Activated CD4-positive, alpha-beta T cell treated with anti-CD3 and anti-CD28 coated beads, Interleukin-2, Interleukin-6, amounts not matched to agents 100 ng/mL and 50 ng/mL, durations not matched to agents 16 hours and 8 hours (primary cell): ENCODE results near the gene CHRDL1.
"Not testable (repeated sequence)": the region's sequence is repeated elsewhere in the genome, so short reads cannot be mapped to it uniquely, and the experiment has no call there.

ENCODE experiments used
- DNase-seq: peaks from one replicate; pipeline ENCODE4 v3.0.0-alpha.2; 2020

Gene CHRDL1, protein sequence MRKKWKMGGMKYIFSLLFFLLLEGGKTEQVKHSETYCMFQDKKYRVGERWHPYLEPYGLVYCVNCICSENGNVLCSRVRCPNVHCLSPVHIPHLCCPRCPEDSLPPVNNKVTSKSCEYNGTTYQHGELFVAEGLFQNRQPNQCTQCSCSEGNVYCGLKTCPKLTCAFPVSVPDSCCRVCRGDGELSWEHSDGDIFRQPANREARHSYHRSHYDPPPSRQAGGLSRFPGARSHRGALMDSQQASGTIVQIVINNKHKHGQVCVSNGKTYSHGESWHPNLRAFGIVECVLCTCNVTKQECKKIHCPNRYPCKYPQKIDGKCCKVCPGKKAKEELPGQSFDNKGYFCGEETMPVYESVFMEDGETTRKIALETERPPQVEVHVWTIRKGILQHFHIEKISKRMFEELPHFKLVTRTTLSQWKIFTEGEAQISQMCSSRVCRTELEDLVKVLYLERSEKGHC

DNA sequence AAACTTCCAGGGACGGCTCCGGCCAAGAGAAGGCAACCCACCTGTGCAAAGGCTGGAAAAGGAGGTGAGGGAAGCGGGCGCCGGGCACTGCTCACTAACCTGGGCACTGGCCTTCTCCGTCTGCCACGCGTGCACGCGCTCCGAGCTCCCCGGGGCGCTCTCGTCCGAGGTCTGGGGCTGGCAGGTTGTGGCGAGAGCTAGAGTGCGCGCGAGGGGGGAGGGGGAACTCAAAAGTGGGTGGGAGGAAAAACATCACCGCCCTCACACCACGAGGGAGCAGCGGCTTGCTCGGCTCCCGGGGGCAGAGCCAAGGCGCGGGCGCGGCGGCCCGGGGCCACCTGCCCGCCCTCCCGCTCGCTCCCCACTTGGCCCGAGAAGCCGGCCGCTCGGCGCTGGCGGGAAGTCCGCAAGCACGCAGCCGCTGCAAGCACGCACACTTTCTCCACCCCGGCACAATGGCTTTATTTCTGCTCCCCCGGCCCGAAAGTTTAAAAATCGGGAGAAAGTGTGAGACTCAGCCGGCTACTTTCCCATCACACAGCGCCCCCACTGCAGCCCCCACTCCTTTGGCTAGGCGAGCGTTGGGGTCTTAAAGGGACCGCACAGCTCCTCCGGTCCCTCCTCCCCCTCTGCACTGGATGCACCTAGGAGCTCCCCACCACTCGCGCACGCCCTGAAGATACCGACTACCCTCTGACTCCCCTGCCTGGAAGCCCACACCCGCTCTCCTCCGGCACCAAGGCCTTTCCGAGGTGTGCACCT lies at the start of gene CHRDL1:
Gene CHRDL1, minus strand, starts transcription at position 173 of the 762 bp plus-strand sequence. CDS start 3,636 bp downstream, outside the sequence.
- DNase-seq = peak; percentile 8

DNA sequence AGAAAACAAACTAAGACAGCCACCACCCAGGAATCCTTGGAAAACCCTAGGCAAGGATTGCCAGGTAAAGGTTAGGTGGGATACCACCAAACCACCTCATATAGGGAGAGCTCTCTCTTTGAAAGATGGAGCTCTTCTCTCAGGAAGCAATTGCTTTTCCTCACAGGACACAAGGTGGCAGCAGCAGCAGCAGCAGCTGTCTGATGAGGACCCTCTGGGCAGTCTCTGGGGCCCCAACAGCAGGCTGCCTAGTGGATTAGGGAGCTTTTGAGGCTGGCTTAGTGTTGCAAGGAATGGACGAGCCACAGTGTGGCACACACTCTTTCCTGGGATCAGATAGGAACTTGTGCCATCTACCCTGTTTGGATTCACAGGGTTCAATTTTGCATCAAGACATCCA lies 41.4 kb upstream of the CHRDL1 start:
- no peak for DNase-seq

DNA sequence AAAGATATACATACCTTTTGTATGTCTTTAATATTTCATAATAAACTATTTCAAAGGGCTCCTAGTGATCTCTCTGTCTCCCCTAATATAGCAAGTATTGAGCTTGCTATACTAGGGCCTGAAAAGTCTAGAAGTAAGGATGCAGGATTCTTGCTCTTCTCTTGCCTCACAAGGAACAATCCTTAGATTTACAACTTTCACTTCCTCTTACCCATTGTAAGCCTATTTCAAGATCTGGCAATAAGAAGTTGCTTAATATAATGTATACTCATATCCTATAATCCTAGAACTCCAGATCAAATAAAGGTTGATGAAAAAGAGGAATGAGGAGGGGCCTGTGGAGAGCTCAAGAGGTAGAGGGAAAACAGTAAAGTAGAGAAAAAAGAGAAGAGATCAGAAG lies 40.8 kb upstream of the CHRDL1 start:
- DNase-seq = no peak

DNA sequence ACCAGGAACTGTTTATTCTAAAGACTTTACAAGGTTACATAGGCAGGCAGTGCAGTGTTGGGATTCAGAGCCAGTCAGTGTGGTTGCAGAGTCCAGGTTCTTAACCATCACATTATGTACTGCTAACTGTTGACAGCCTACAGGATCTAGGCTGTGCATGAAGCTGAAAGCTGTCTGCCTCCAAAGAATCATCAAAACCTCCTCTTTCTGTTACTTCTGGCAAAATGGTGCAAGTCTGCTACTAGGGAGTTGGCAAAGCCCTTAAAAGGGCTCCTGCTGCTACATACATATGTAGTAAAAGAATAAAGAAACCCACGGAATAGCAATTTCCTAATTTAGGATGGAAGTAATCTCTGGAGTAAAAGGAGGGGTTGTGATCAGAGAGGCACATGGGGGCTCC lies 40.4 kb upstream of the CHRDL1 start:
- no peak for DNase-seq

DNA sequence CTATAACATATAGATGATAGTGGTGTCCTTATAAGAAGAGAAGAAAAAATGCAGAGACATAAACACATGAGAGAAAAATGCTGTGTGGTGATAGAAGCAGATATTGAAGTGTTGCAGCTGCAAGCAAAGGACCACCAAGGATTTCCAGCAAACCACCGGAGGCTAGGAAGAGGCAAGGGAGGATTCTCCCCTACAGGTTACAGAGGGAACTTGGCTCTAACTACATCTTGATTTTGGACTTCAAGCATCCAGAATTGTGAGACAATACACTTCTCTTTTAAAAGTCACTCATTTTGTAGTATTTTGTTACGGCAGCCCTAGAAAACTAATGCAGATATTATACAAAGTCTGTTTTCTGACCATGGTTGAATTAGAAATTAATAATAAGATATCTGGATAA lies 30.4 kb upstream of the CHRDL1 start:
- no peak for DNase-seq

DNA sequence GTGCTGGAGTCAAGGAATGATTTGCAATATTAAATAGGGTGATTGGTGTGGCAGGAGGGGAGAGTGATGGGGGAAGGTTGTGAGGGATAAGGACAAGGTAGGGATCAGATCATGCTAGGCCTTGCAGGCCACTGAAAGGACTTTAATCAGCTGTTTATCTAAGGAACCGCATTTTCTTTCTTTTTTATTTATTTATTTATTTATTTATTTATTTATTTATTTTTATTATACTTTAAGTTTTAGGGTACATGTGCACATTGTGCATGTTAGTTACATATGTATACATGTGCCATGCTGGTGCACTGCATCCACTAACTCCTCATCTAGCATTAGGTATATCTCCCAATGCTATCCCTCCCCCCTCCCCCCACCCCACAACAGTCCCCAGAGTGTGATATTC lies 20.9 kb upstream of the CHRDL1 start:
- not testable (repeated sequence) for DNase-seq

DNA sequence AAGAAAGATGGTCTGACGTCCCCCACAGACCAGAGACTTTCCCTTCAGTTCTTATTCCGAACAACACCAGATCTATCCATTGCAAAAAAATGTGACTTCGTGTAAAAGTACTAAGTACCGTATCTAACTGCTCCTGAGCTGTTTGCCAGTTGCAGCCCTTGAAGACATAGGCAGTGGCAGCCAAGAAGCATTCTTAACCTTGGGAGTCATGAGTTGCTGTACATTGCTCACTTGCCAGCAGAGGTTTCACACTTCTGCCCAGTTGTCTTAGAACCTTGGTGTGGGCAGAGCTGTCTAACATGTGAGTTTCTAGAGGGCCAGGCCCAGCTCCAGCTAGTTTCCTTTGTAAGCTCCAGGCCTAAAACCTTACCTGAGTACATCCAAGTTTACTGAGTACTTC lies 10.5 kb upstream of the CHRDL1 start:
- no peak for DNase-seq

DNA sequence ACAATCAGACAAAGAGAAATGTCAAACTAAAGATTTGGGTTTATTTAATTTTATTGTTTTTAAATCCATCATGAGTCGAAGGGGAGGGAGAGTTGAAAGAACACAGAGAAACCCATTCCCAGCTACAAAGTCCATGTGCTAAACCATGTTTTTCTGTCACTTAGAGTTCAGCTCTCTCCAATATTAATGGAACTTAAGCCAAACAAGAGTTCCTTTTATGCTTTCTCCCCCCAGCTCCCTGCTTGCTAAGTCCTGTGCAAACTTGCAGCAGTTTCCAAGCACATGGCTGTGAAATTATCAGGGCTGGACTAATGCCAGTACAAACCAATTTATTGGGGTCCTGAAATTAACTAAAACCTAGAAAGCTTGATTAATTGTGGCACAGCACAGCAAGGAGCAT lies 9.7 kb upstream of the CHRDL1 start:
- no peak for DNase-seq

DNA sequence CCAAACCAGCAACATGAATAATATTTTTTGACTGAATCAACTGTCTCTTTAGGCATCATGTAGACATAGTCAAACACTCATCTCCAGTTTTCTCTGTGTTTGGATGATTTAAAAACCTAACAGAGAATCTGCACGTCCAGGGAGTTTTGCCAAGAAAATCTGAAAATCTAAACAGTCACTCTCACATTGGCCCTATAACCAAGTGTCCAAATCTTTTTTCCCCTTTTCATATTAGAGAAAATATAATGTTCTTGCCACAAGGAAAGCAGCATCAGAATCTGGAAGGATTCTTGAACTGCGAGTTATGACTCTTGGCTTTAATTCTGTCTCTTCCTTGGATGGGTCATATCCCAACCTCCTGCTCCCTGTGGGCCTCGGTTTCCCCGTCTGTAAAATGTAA lies 8.8 kb upstream of the CHRDL1 start:
- DNase-seq = no peak

DNA sequence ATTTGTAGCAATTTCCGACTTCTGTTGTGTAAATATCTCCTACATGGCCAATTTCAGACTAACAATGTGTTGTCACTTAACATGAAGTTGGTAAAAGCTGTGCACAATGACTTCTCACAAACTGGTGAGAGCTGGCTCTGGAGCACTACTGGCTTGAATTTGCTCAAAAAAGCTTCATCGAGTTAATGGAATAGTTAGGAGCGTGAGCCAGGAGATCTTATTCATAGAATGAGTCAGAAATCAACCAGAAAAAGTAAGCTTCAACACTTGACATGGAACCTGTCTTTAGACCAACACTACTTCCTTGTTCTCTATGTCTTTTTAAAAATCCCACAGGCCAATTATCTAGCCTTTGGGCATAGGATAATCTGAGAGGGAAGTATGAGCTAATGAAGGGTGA lies 7.9 kb upstream of the CHRDL1 start:
- no peak for DNase-seq

DNA sequence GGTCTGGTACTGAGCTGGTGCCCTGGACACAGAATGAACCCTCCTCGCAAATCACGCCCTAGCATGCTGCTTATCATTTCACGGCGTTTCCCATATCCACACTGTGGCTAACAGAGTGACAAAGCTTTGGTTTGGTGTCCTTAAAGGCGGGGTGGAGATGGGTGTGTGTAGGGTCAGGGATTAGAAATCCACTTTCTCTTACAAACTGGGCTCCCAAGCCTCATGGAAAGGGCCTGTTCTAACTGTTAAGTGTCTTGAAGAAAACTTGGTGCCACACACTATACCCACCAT lies 735 bp upstream of the CHRDL1 start:
- no peak for DNase-seq

DNA sequence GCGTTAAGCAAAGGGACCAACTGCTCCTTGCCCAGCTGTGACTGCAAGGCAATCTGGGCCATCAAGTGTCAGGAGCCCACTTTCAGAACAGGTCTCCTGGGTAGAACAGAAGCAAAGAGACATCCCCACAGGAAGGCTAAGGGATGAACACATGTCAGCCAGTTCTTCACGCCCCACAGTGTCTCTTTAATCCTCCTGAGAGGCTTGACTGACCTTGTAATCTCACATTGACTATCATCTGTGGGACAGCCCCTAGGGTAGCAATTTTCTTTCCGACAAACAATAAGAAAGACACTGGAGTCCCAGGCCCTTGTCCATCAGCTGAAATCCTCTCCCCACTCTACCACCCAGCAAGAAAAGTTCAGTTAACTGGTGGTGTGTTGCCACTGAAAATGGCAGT lies 1.0 kb downstream of the CHRDL1 start:
- DNase-seq = no peak

DNA sequence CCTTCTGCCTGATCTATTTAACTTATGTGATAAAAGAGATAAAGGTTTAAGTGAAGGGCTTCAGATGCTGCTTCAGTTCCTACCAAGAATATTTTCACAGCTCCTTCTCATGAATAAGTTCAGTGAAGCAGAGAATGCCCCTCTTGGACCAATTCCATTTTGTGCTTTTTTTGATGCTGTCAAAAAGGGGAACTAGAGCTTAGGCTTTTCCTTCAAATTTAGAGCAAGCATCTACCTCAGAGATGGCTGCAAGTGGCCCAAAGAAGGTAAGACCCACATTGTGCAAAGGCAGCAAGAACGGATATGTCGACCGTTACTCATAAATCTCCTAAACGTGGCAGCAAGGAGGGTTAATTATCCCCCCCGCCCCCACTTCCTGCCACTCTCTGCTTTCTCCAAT lies 4.5 kb downstream of the CHRDL1 start:
- DNase-seq = no peak

DNA sequence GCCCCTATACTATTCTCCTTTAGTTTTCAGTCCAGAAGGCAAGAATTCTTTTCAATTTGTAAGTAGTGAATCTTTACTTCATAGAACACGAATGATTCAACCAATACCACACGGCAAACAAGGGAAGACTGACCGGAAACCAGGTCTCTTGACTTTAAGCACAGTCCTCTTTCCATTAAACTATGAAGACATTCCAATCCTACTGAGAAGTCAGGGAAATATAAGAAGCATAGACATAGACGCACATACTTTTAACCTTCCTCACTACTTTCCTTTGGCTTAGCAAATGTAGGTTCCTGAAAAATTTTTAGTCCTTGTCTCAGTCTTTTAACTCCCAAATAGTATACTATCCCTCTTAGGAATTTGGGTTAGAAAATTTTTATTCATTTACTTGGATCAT lies 9.1 kb downstream of the CHRDL1 start:
- DNase-seq = no peak

DNA sequence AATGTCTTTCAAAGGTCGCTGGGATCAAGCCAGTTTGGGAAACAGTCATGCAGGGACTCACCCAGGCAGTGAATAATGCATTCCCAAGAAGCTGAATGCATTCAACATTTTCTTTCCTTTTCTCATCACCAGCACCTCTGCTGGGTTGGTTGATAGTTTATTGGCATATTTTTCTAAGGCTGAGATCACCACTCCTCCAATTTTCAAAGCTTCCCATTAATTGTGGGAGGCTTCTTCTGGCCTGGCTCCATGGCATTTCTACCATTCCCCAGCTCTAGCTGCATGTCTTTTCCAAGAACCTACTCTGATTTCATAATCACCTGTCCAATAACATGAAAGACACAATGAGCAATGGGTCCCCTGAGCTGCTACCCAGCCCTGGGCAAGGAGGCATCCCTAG lies 35.8 kb downstream of the CHRDL1 start:
- DNase-seq = no peak

DNA sequence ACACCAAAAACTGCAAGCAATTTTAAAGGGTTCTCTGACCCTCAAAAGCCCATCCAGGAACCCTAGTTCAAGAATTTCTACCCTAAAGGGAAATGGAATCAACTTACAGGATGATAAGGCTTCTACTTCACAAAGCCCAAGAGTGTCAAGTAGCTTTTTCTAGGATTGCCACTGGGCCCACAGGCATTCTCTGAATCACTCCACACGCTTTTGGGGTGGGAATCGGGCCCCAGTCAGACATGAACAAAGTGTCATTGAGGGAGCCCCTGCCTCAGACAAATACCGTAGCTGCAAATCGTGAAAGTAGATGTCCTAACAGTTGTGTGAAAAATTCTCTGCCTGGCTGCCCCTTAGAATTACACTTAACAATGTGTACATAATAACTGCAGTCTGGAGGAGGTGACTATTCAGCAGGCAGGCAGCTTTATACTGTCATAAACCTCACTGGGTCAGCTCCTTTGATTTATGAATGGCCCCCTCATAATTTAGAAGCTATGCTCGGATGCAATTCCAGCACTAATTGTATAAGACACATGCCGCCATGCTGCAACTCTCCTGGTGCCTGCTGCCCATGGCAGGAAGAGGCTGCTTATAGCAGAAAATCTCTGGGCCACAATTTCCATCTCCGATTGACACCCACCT lies 36.7 kb downstream of the CHRDL1 start:
- DNase-seq = no peak

DNA sequence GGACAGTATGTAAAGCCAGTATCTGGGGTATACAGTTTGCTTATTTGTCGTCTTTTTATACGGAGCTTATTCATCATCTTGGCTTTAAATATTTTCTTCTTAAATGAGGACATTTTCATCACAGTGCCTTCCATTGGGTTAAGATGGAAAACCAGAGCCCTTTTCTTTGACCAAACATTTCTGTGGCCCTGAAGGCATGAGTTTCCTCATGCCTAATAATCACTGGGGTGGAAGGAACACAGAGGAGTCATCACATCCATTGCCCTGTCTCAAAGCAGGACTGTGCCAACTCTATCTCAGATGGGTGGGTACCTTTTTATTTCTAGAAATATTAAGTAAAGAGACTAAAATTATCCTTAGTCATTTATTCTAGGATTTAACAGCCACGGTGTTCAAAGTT lies 40.0 kb downstream of the CHRDL1 start:
- DNase-seq = no peak

DNA sequence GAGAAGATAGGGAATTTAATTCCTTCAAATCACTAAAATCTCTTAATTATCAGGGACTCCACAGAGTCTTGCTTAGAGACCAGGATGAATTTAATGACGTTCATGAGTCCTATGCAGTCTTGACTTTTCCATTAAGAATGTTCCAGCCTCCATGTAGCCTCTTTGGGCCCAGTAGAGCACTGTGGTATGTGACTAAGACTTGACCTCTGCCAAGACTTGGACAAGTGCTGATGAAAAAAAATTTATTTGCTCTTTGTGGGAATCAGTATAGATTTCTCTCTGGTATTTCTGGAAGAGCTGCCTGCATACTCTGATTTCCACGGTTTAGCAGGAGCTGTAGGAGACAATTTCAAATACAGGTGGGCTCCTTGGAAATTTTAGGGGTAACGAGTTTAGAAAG lies 40.6 kb downstream of the CHRDL1 start:
- DNase-seq = no peak

DNA sequence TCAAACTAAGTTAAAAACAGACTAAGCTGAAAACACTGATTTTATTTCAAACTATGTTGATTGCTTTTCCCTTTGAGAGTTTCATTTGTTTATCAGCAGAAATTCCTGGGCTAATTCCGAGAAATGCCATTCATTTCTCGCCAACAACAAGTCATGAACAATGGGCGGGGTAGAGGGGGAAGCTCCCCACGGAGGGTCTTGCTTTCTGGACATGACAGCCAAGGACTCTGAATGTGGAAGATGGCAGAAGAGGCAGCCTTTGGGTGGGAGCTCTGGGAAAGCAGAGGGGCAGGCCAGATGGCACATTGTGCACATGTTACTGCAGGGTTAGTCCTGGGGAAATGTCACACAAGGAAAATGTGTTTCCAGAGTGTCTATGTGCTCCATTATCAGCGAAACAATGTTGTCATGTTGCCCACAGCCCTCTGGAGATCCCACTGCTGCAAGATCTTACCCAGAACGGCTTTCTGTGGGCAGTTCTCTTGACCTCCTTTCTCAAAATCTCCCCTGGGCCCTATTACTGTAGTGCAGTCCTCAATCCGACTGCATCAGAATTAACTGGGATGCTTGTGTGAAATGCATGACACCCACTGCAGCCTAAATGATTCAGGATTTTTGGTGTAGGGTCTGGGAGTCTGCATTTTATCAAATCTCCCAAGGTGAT lies 45.0 kb downstream of the CHRDL1 start:
- DNase-seq = no peak

DNA sequence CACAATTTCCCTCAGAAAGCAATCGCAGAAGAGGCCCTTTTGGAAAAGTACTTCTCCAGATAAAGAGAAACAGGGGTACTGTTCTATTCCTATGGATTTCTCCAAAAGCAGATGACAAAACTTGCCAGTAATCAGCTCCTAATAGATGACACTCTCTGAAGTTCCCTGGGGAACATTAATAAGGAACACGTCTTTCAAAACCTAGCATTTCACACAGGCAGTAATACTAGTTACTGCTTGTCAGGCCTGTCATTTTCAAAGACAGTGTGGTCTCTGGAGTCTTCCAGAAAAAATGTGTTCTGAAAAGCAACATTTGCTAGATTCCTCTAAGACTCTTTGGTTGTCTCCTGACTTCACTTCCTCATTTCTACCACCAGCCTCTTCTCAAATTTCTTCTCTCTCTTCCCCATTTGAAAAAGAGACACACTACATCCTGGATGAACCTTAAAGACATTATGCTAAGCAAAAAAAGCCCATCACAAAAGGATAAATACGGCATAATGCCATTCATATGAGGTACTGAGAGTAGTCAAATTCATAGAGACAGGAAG lies 47.3 kb downstream of the CHRDL1 start:
- no peak for DNase-seq

DNA sequence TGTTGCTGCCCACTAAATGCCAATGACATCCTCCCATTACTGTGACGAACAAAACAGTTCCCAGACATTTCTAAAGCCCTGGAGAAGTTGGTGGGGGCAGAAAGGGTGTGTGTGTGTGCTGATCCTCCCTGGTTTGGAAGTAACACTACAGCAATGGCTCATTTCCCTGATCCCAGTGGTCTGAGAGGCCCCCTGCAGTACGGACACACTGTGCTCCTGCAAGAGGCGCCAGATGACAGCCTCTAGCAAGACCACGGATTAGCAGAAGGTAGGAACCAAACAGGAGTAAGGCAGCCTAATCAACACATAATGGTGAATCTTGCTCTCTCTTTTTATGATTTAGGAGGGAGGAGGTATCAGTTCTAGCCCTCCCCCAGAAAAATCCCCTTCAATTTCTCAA lies 49.6 kb downstream of the CHRDL1 start:
- no peak for DNase-seq

DNA sequence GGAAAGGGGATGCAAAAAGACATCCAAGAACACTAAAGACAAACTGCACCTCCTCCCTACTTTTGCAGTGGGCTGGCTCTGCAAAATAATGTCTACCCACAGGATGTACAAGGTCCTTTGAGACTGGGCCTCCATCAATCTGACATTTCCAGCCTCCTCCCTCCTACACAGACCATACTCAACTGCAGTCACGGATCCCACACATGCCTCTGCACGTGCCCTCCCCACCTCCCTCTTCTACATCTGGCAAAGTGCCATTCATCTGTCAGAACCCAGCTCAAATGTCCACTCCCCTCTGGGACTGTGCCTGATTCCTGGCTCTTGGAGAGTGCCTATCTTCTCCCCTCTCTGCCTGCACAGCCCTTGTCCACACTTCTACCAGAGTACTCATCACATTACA lies 50.3 kb downstream of the CHRDL1 start:
- no peak for DNase-seq

DNA sequence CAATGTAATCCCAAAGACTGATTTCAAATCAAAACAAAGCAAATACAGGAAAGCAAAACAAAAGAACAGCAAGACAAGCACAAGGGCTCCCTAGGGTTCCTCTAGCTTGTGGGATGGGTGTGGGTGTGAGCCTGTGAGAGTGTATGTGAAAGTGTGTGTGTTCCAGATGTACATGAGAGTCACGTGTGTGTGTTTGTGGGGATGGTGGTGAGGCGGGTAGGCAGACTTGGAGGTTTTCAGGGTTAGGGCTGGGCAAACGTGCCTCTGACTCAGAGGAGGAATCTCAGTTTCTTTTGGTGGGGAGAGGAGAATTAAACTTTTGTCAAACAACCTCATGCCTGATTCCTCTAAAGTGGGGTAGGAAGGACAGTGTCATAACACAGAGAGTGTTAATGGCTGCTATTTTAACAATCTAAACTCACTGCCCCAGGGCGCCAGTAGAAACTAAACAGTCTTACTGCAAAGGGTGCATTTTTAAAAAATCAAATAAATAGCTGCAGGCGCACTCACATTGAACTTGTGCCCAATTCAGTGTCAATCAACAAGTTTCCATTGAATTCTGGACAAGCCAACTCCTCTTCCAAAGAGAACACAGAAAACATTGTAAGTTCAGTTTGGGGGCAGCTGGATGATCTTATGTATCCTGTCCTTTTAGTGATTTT lies 51.8 kb downstream of the CHRDL1 start:
- peak; percentile 6 for DNase-seq
